GM19099 (cell line): ENCODE data around the gene SLIT1.

Experiments
- POLR2A ChIP-seq: IDR thresholded peaks from 3 replicates; pipeline ENCODE4 v1.6.1; 2011; ENCODE audit warnings: low read depth; ENCODE audit not compliant: insufficient read length; ENCODE audit errors: extremely low read depth

The SLIT1 gene

GRCh38 chr10:97182288-97182990 is 3.3 kb downstream of the SLIT1 start:
- TF ChIP-seq POLR2A: no peak

GRCh38 chr10:97180986-97181385 is 4.8 kb downstream of the SLIT1 start:
- TF ChIP-seq POLR2A: no peak

- no peak for TF ChIP-seq POLR2A
Observed at GRCh38 chr10:97180363-97180755, 5.4 kb downstream of the SLIT1 start.

GRCh38 chr10:97179731-97180362 is 5.9 kb downstream of the SLIT1 start:
- TF ChIP-seq POLR2A: no peak

GRCh38 chr10:97179311-97179710 is 6.4 kb downstream of the SLIT1 start:
- TF ChIP-seq POLR2A: no peak

GRCh38 chr10:97178074-97178473 is 7.7 kb downstream of the SLIT1 start:
- TF ChIP-seq POLR2A: no peak

- no peak for TF ChIP-seq POLR2A
Observed at GRCh38 chr10:97176226-97176625, 9.5 kb downstream of the SLIT1 start.

- TF ChIP-seq POLR2A: no peak
Observed at GRCh38 chr10:97175586-97175985, 10.2 kb downstream of the SLIT1 start.

- no peak for TF ChIP-seq POLR2A
Observed at GRCh38 chr10:97174941-97175340, 10.8 kb downstream of the SLIT1 start.

- TF ChIP-seq POLR2A: no peak
Observed at GRCh38 chr10:97174276-97174775, 11.4 kb downstream of the SLIT1 start.

- TF ChIP-seq POLR2A: no peak
Observed at GRCh38 chr10:97173036-97173435, 12.7 kb downstream of the SLIT1 start.

- TF ChIP-seq POLR2A: no peak
Observed at GRCh38 chr10:97171001-97171400, 14.8 kb downstream of the SLIT1 start.

GRCh38 chr10:97169911-97170693 is 15.7 kb downstream of the SLIT1 start:
- no peak for TF ChIP-seq POLR2A

GRCh38 chr10:97169063-97169462 is 16.7 kb downstream of the SLIT1 start:
- TF ChIP-seq POLR2A: no peak

GRCh38 chr10:97168645-97169044 is 17.1 kb downstream of the SLIT1 start:
- TF ChIP-seq POLR2A: no peak

GRCh38 chr10:97165499-97165898 is 20.3 kb downstream of the SLIT1 start:
- TF ChIP-seq POLR2A: no peak
